Raji (cell line): ENCODE measurements around the gene RPS27.

Source experiments
- POLR2A ChIP-seq: IDR thresholded peaks from 2 replicates; pipeline ENCODE4 v1.6.1; 2011; ENCODE audit warnings: low read depth, low read length, control low read depth; ENCODE audit not compliant: insufficient read depth

RPS27 gene

GRCh38 chr1:154006136-154006535 is 15.6 kb downstream of the RPS27 start:
- TF ChIP-seq POLR2A: no peak

- TF ChIP-seq POLR2A: no peak
These were observed 21.6 kb downstream of the RPS27 start for GRCh38 chr1:154012129-154012528.

- no peak for TF ChIP-seq POLR2A
These were observed 23.8 kb downstream of the RPS27 start for GRCh38 chr1:154014154-154014907.

GRCh38 chr1:154019269-154019668 is 28.7 kb downstream of the RPS27 start:
- no peak for TF ChIP-seq POLR2A

- no peak for TF ChIP-seq POLR2A
These were observed 29.4 kb downstream of the RPS27 start for GRCh38 chr1:154019940-154020339.
